ENCODE data around the gene ARMC7.

The ARMC7 gene

GRCh38 chr17:75110234-75110937 lies 617 bp downstream of the ARMC7 start:
- no peak for TF ChIP-seq CTCF (IDR thresholded peaks at IDR 0.05; ENCODE audit: low read depth, low read length, missing control alignments)
- peak overlapping the region; percentile 69 for H3K4me3 ChIP-seq (replicated peaks; ENCODE audit: low read depth, low read length)
- DNase-seq (ENCODE audit: extremely low read depth, low read depth) = no peak

GRCh38 chr17:75111777-75112335 lies 2.1 kb downstream of the ARMC7 start:
- TF ChIP-seq CTCF (IDR thresholded peaks at IDR 0.05; ENCODE audit: low read depth, low read length, missing control alignments) = no peak
- no peak for DNase-seq (ENCODE audit: extremely low read depth, low read depth)
- H3K4me3 ChIP-seq (replicated peaks; ENCODE audit: low read depth, low read length) = no peak overlapping the region

- peak; percentile 79 for DNase-seq (ENCODE audit: extremely low read depth, low read depth)
- H3K4me3 ChIP-seq (replicated peaks; ENCODE audit: low read depth, low read length) = peak overlapping the region; percentile 42
- peak; percentile 97 for TF ChIP-seq CTCF (IDR thresholded peaks at IDR 0.05; ENCODE audit: low read depth, low read length, missing control alignments)
These were observed 4.2 kb downstream of the ARMC7 start for GRCh38 chr17:75113798-75114551.

GRCh38 chr17:75114552-75115314 lies 5.0 kb downstream of the ARMC7 start:
- peak overlapping the region; percentile 42 for H3K4me3 ChIP-seq (replicated peaks; ENCODE audit: low read depth, low read length)
- no peak for DNase-seq (ENCODE audit: extremely low read depth, low read depth)
- TF ChIP-seq CTCF (IDR thresholded peaks at IDR 0.05; ENCODE audit: low read depth, low read length, missing control alignments) = no peak

GRCh38 chr17:75115555-75115954 lies 5.8 kb downstream of the ARMC7 start:
- H3K4me3 ChIP-seq (replicated peaks; ENCODE audit: low read depth, low read length) = no peak overlapping the region
- DNase-seq (ENCODE audit: extremely low read depth, low read depth) = no peak
- no peak for TF ChIP-seq CTCF (IDR thresholded peaks at IDR 0.05; ENCODE audit: low read depth, low read length, missing control alignments)

GRCh38 chr17:75116737-75117136 lies 7.0 kb downstream of the ARMC7 start:
- DNase-seq (ENCODE audit: extremely low read depth, low read depth) = no peak
- H3K4me3 ChIP-seq (replicated peaks; ENCODE audit: low read depth, low read length) = no peak overlapping the region
- TF ChIP-seq CTCF (IDR thresholded peaks at IDR 0.05; ENCODE audit: low read depth, low read length, missing control alignments) = no peak

All from HFF-Myc (cell line).